Measurements from ENCODE around the gene RNF43. TPM values are rescaled to one million over a fixed set of nuclear protein-coding genes. Genes with fewer than 3 reads are reported as not detected.

The RNF43 gene
- total RNA-seq, 1 experiment from 2014 or later: 0.42 TPM

DNA sequence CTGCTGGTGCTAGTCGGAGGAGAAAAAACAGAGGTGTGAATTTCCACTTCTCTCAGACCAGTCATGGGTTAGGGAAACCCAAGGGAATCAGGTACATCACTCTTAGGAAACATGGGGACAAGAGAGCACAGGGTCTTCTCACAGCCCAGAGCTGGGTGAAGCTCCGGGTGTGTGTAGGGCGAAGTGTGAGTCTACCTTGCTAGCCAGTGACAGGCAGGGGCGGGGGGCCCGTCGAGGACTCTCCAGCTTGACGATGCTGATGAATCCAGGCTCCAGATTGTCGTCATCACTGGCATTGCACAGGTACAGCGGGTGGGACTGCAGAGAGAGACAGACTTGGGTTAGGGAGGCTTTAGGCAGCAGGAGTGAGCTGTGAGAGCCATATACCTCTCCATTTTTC lies 46.6 kb downstream of the RNF43 start:
- TF ChIP-seq, protein P1, sequence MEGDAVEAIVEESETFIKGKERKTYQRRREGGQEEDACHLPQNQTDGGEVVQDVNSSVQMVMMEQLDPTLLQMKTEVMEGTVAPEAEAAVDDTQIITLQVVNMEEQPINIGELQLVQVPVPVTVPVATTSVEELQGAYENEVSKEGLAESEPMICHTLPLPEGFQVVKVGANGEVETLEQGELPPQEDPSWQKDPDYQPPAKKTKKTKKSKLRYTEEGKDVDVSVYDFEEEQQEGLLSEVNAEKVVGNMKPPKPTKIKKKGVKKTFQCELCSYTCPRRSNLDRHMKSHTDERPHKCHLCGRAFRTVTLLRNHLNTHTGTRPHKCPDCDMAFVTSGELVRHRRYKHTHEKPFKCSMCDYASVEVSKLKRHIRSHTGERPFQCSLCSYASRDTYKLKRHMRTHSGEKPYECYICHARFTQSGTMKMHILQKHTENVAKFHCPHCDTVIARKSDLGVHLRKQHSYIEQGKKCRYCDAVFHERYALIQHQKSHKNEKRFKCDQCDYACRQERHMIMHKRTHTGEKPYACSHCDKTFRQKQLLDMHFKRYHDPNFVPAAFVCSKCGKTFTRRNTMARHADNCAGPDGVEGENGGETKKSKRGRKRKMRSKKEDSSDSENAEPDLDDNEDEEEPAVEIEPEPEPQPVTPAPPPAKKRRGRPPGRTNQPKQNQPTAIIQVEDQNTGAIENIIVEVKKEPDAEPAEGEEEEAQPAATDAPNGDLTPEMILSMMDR (conservative IDR thresholded peaks at IDR 0.05): no peak
- no peaks in the 10 kb centered on the region for H3K79me2 ChIP-seq (ENCODE audit: insufficient read depth, low read length)
- H3K18ac ChIP-seq (ENCODE audit: insufficient read length, low read depth, low read length): no peak overlapping the region
- Mint-ChIP-seq H3K4me1 (peaks cover 5 to 8% of the 10 kb centered on the region in 2 experiments), H3K36me3 (ENCODE audit: insufficient read depth in 1 of 3, low read depth in 3 of 3) (no peaks in the 10 kb centered on the region; a peak in 1 of 7 replicates), H3K27ac (peak overlapping the region in 1 of 3 experiments; percentile 23; a peak in 1 of 7 replicates), H3K27me3 (ENCODE audit: low read depth) (no peaks in the 10 kb centered on the region; the same call in 1 of the 2 replicates), H3K4me3 (no peak overlapping the region), H3K9me3 (no peaks in the 10 kb centered on the region)
- DNase-seq: no peak
- no peak overlapping the region for H3K23ac ChIP-seq (ENCODE audit: insufficient read length, low read depth, low read length)
- no peaks in the 10 kb centered on the region for H3K79me1 ChIP-seq (ENCODE audit: insufficient read depth, low read depth, low read length, poor library complexity, severe bottlenecking)
- no peak overlapping the region for H3K56ac ChIP-seq (ENCODE audit: insufficient read length, low read depth, low read length)
- no peaks in the 10 kb centered on the region for H3K9me3 ChIP-seq (ENCODE audit: control insufficient read depth, low read depth, low read length)
- peaks cover 1% of the 10 kb centered on the region; the same call in 1 of the 2 replicates for H3K4me1 ChIP-seq (ENCODE audit: insufficient read depth, low read length)
- H2BK20ac ChIP-seq (ENCODE audit: low read depth, low read length, poor library complexity, severe bottlenecking): no peak overlapping the region
- H2BK5ac ChIP-seq (ENCODE audit: insufficient read length, low read length): no peak overlapping the region
- no peak overlapping the region for H3K4me2 ChIP-seq (ENCODE audit: insufficient read depth, insufficient read length, low read length)
- H2AK5ac ChIP-seq (ENCODE audit: insufficient read length, low read length): no peak overlapping the region
- WGBS (ENCODE audit: extremely low coverage, insufficient read length, low lambda C conversion rate): no CpG with 5 or more reads among the region's 9 CpGs
- no peaks in the 10 kb centered on the region for H3K23me2 ChIP-seq (ENCODE audit: insufficient read length, low read depth, low read length, poor library complexity, severe bottlenecking)
- no peak overlapping the region for H3K27ac ChIP-seq (ENCODE audit: insufficient read length, low read depth, low read length)
- H2BK120ac ChIP-seq (ENCODE audit: low read depth, low read length, poor library complexity, severe bottlenecking): no peak overlapping the region
- 0 out of 2 replicates have a peak overlapping the region, but pooled peaks have one; percentile 10 for H3K14ac ChIP-seq (ENCODE audit: insufficient read depth, low read length)
- H2BK12ac ChIP-seq (ENCODE audit: insufficient read length, low read depth, low read length): no peak overlapping the region
- H2AFZ ChIP-seq (ENCODE audit: low read length): no peak overlapping the region
- no peak overlapping the region for H2BK15ac ChIP-seq (ENCODE audit: low read depth, low read length)
- H3T11ph ChIP-seq (ENCODE audit: low read length): no peak overlapping the region
- H3K4ac ChIP-seq (ENCODE audit: low read depth, low read length): no peak overlapping the region
- H4K5ac ChIP-seq (ENCODE audit: insufficient read length, low read depth, low read length): no peak overlapping the region
- no peaks in the 10 kb centered on the region for H4K20me1 ChIP-seq (ENCODE audit: control insufficient read depth, insufficient read depth, insufficient read length)
- no peak overlapping the region for H4K91ac ChIP-seq (ENCODE audit: insufficient read length, low read depth, low read length)
- H4K8ac ChIP-seq (replicated peaks; ENCODE audit: insufficient read length, low read depth, low read length): no peak overlapping the region
- H3K27me3 ChIP-seq (ENCODE audit: insufficient read depth, low read length): no peaks in the 10 kb centered on the region
- no peak overlapping the region for H3K9ac ChIP-seq (ENCODE audit: extremely low read depth, insufficient read length, low read length)
